Stimulated activated CD4-positive, alpha-beta T cell treated with anti-CD3 and anti-CD28 coated beads, TNF-alpha, amount 100 ng/mL, for 1 hour (primary cell): ENCODE measurements around the gene VPS50.

Source experiments
- DNase-seq, 3 donors: peaks; one replicate each; pipeline ENCODE4 v3.0.0-alpha.2; 2020; ENCODE audit warnings: low read depth in 3 of 3, low spot score in 1 of 3

VPS50 gene

GRCh38 chr7:93231799-93232672, at the start of gene VPS50:
Gene VPS50 (plus strand): TSS chr7:93232366. CDS start chr7:93232468, 102 bp downstream.
- peak; percentile 70 to 80 (median 77) for DNase-seq

DNA sequence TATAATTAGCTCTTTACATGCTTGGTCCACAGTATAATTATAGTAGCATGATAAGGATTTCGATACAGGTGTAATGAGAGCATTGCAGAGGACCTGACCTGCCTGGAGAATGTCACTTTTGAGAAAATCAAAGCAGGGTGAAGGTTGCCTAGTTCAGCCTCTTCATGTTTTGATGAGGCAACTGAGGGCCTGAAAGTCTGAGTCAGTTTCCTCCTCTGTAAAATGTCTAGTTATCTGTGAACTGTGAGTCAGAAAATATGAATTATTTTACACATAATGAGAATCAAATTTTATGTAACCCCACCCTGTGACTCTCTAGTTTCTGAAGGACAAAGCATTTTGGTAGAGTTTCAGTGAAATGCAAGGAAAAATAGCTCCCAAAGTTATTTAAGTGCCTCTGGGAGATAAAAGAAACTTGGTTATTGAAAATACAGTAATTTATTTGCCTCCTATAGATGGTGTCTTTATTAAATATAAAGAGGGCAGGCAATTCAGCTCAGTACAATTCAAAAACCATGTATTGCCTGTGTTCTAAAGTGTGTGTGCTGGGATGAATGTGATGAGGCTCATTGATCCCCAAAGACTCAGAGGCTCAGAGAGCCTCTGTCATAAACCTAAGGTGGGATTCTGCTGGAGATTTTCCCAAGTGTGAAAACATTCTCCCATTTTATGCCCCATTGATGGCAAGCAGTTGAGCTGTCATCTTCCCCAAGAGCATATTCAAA, 46.7 kb upstream of the VPS50 start:
- DNase-seq, result no peak

DNA sequence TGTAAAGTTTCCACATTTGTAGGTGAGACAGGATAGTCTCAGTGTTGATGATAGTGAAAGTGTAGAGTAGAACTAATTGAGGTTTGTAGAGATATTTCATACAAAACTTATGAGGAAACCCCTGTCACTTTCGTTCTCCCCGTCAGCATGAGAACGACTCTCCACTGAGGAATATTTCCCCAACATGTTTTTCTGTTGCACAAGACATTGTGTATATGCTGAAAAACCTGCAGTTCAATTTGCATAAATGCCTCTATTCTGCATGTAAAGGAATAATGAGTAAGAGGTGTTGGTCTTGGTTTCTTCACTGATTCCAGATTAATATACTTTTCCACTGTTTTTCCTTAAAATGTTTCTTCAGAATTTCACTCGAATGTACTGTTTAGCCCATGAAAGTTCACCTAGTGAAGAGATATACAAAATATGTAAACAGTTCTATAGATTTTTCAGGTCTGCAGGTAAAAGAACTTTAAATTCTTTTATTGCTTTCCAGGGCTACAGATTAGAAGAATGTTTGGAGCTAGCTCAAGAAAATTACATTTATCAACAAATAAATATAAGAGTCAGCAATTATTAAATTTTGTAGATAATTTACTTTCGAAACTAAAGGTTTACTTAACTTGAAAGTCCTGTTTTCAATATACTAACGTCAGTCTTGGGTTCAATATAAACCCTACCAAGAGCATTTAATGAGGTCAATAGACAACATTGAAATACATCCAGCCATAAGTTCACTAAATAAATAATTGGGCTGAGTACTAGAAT, 43.1 kb upstream of the VPS50 start:
- no peak for DNase-seq

GRCh38 chr7:93194386-93194785, 37.8 kb upstream of the VPS50 start:
- DNase-seq, result no peak

DNA sequence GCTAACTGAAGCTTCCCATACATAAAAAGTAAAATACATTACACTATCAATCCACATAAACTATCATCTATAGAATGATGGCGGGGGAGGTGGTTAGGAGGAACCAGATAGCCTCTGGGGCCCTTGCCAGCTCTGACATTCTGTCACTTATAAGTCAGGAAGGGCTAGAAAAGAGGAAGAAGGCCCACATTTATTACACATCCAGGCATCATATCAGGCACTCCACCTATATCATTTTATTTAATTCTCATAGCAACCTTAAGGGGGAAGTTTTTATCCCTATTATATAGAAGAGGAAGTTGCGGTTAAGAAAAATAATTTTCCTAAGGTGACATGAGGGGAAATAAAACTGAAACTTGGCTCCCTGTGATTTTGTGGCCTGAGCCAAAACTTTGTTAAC, 35.8 kb upstream of the VPS50 start:
- DNase-seq, result no peak

DNA sequence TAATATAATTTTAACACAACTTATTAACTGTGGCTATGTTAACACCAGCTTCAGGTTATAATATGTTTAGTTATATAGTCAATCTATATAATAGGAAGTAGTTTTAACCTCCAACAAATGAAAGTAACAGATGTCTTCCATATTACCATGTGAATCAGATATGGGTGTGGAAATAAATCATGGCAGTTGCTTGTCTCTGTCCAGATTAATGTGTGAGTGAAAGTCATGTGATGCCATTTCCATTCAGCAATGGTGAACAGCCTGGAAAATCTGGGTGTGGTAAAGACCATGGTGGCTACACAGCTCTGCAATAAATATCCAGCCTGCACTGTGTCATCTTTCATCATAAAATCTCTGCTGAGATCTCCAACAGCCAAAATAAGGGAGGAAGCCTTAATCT, 33.7 kb upstream of the VPS50 start:
- DNase-seq, result no peak

GRCh38 chr7:93202594-93203250, 29.4 kb upstream of the VPS50 start:
- DNase-seq, result no peak

- DNase-seq, result no peak
Measured at GRCh38 chr7:93203496-93203895, 28.7 kb upstream of the VPS50 start.

- DNase-seq, result no peak
Measured at GRCh38 chr7:93205046-93205445, 27.1 kb upstream of the VPS50 start.

- DNase-seq, result no peak
Measured at GRCh38 chr7:93211228-93211818, 20.8 kb upstream of the VPS50 start.

- no peak for DNase-seq
Measured at GRCh38 chr7:93212881-93213280, 19.3 kb upstream of the VPS50 start.

DNA sequence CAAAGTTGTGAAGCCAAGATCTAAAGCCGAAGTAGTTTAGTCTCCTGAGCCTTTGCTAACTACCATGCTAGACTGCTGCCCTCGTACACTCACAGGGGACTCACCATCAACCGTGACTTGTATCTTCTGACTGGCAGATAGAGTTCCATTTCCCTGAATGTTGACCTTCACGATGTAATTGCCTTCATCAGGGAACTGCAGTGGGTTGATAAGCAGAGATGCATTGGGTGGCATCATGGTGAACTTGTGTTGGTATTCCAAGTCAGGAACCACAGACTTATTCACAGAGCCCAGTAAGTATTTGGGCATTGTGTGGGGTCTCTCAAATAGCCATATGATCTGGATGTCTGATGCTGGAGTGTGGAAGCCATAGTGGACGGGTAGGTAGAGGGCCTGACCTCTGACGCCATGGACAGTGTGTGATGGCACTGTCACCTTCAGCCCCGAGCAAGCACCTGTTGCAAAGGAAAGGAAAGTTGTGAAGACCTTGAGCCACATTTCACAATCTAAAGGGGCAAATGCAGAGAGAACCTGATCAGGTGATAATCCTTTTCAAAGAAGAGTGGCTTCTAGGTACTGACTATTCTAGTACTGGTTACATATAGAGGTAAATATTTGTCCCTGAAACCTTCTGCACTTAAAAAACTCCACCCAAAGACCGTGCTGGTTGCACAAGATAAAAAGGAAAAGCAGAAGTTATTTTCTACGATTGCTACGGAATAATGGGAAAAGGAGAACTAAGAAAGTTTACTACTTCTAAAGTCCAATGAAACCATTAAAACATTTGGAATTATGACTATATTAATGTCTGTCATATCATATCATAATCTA, 13.0 kb upstream of the VPS50 start:
- DNase-seq, result no peak

GRCh38 chr7:93219868-93220267, 12.3 kb upstream of the VPS50 start:
- no peak for DNase-seq

GRCh38 chr7:93226310-93226709, 5.9 kb upstream of the VPS50 start, which contains the start of gene HEPACAM2:
Gene HEPACAM2 (minus strand): TSS chr7:93226469.
- DNase-seq, result no peak

DNA sequence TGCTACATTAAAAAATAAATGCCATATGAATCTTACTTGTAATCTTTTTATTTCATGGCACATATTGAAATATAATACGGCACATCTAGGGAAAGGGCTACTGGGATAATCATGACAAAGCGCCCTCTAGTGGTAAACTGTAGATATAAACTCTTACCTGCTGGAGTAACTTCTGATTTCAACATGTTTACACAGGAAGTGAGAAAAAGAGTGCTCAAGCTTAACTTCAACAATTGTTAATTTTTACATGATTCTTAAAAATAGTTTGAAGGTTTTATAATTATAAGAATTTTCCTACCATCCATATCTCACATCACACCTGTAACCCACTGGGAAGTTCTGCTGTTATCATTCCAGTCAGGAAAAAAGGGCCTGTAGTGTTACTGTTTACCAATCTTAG, 3.9 kb upstream of the VPS50 start:
- no peak for DNase-seq

DNA sequence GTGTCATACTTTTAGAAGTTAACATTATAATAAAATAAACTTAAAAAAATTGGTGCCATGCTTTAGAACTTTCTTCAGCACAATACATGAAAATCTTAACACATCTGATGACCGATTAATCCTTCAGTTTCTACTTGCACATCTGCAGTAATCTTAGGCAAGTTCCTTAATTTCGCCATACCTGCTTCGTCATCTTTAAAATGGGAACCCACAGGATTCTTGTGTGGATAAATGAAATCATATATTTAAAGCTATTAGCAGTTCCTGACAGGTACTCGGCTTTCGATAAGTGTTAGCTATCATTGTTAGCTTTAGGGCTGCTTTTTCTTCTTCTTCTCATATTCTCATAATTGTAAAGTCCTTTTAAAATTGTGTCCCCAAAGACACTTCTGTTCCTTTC, 907 bp upstream of the VPS50 start:
- DNase-seq, result no peak

DNA sequence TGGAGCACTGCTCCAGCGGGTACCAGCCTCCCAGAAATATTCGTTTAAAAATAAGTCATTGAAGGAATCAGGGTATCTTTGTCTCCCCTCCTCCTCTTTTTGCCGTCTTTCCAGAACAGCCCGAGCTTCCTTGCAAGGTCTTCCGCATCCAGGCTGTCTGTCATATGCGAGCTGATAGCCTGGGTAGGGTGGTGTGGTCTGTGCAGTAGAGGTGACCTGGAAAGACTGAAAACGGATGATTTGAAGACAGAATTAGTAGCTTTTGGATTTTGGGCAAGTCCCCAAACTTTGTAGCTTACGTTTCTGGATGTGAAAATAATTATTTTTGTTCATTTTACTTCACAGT, 480 bp downstream of the VPS50 start:
- no peak for DNase-seq

DNA sequence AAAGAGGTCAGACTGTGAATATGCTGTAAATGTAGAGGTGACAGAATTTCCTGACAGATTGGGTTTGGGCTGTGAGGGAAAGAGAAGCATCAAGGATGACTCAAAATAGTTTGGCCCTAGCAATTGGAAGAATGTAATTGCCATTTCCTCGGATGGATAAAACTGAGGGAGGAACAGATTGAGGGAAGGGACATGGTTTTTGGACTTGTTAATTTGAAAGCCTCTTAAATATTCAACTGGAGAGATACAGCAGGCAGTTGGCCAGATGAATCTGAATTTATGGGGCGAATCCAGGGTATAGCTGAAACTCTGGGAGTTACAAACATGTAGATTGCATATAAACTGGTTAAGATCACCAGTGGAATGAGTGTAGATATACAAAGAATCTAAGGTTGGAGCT, 3.4 kb downstream of the VPS50 start:
- DNase-seq, result no peak

- no peak for DNase-seq
Measured at GRCh38 chr7:93238131-93238530, 6.0 kb downstream of the VPS50 start.

- DNase-seq, result no peak
Measured at GRCh38 chr7:93238748-93239147, 6.6 kb downstream of the VPS50 start.
